ENCODE results near the gene ZNHIT6. TPM values are rescaled to one million over a fixed set of nuclear protein-coding genes. Genes with fewer than 3 reads are reported as not detected.

Gene ZNHIT6
- polyA plus RNA-seq, 1 donor (not counting 4 experiments of a cell fraction or from before 2014, with no cell fraction given): 20.9 TPM

- no peak for FAIRE-seq
- H3K4me2 ChIP-seq (ENCODE audit: control insufficient read depth, extremely low read depth, insufficient read depth, low read depth, low read length): no peak overlapping the region
- peaks cover 7% of the 10 kb centered on the region for H3K9me3 ChIP-seq (ENCODE audit: control insufficient read depth, low read depth, low read length)
- no peaks in the 10 kb centered on the region for H4K20me1 ChIP-seq (ENCODE audit: control insufficient read depth, extremely low read depth, insufficient read depth, low read length)
- no peak overlapping the region for H2AFZ ChIP-seq (ENCODE audit: control insufficient read depth, low read length)
- TF ChIP-seq EZH2 (IDR thresholded peaks at IDR 0.05; ENCODE audit: low read length) (no peak), CTCF (optimal IDR thresholded peaks at IDR 0.05 in 1 of 3, IDR thresholded peaks at IDR 0.05 in 1 of 3, conservative IDR thresholded peaks at IDR 0.05 in 1 of 3; ENCODE audit: extremely low read depth in 1 of 3, insufficient read depth in 2 of 3, low read length in 3 of 3) (no peak)
- no peak for DNase-seq (ENCODE audit: low read depth, low spot score)
- no peaks in the 10 kb centered on the region for H3K36me3 ChIP-seq (ENCODE audit: control insufficient read depth in 2 of 2, extremely low read depth in 1 of 2, insufficient read depth in 2 of 2, low read length in 2 of 2)
- dilution Hi-C loops (cut with MboI; ENCODE audit: extremely low pct_ligation_motif_present, low sequenced_read_pairs): no loop called here
- no peaks in the 10 kb centered on the region for H3K9me1 ChIP-seq (ENCODE audit: control insufficient read depth, extremely low read depth, insufficient read depth, low read length)
- no peaks in the 10 kb centered on the region for H3K4me1 ChIP-seq (ENCODE audit: control insufficient read depth, extremely low read depth, insufficient read depth, low read length)
- no peak overlapping the region for H3K9ac ChIP-seq (ENCODE audit: control insufficient read depth, extremely low read depth, insufficient read depth, low read length)
- no peaks in the 10 kb centered on the region for H3K79me2 ChIP-seq (ENCODE audit: control insufficient read depth, insufficient read depth, low read length)
- H3K27ac ChIP-seq (ENCODE audit: control insufficient read depth, insufficient read depth, low read length): no peak overlapping the region
- no peaks in the 10 kb centered on the region for H3K27me3 ChIP-seq (ENCODE audit: control insufficient read depth, extremely low read depth, insufficient read depth, low read length)
- H3K4me3 ChIP-seq (ENCODE audit: control insufficient read depth in 2 of 3, extremely low read depth in 1 of 3, insufficient read depth in 2 of 3, low read depth in 1 of 3, low read length in 3 of 3): no peak overlapping the region
These were observed 81.4 kb downstream of the ZNHIT6 start for GRCh38 chr1:85626818-85627217.

DNA sequence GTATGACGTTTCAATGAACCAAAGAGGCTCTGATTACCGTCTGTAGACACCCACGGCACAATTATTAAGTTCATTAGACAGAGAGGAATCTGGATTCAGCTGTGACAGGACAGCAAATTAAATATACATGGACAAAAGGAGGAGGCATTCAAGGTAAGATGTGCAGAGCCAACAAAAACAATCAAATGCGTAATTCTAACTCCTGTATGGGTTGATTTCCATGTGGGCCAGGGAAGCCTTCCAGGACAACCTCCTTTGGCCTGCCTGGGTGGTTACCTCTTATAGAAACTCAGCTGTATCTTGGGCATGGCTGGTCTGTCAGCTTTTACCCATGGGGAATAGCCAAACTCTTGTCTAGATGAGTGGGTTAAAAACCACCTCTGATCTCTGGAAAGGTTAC, 83.9 kb downstream of the ZNHIT6 start:
- Histone ChIP-seq H3K79me2 (ENCODE audit: control insufficient read depth, insufficient read depth, low read length) (no peaks in the 10 kb centered on the region), H3K9me3 (ENCODE audit: control insufficient read depth, low read depth, low read length) (peaks cover 10% of the 10 kb centered on the region), H3K4me1 (ENCODE audit: control insufficient read depth, extremely low read depth, insufficient read depth, low read length) (no peaks in the 10 kb centered on the region), H3K27ac (ENCODE audit: control insufficient read depth, insufficient read depth, low read length) (no peak overlapping the region), H3K27me3 (ENCODE audit: control insufficient read depth, extremely low read depth, insufficient read depth, low read length) (no peaks in the 10 kb centered on the region), H3K4me2 (ENCODE audit: control insufficient read depth, extremely low read depth, insufficient read depth, low read depth, low read length) (no peak overlapping the region), H3K9ac (ENCODE audit: control insufficient read depth, extremely low read depth, insufficient read depth, low read length) (no peak overlapping the region), H3K4me3 (ENCODE audit: control insufficient read depth in 2 of 3, extremely low read depth in 1 of 3, insufficient read depth in 2 of 3, low read depth in 1 of 3, low read length in 3 of 3) (no peak overlapping the region), H3K9me1 (ENCODE audit: control insufficient read depth, extremely low read depth, insufficient read depth, low read length) (no peaks in the 10 kb centered on the region), H4K20me1 (ENCODE audit: control insufficient read depth, extremely low read depth, insufficient read depth, low read length) (no peaks in the 10 kb centered on the region), H2AFZ (ENCODE audit: control insufficient read depth, low read length) (no peak overlapping the region), H3K36me3 (ENCODE audit: control insufficient read depth in 2 of 2, extremely low read depth in 1 of 2, insufficient read depth in 2 of 2, low read length in 2 of 2) (no peaks in the 10 kb centered on the region)
- dilution Hi-C loops (cut with MboI; ENCODE audit: extremely low pct_ligation_motif_present, low sequenced_read_pairs): no loop called here
- no peak for TF ChIP-seq CTCF (optimal IDR thresholded peaks at IDR 0.05 in 1 of 3, IDR thresholded peaks at IDR 0.05 in 1 of 3, conservative IDR thresholded peaks at IDR 0.05 in 1 of 3; ENCODE audit: extremely low read depth in 1 of 3, insufficient read depth in 2 of 3, low read length in 3 of 3)
- TF ChIP-seq EZH2 (IDR thresholded peaks at IDR 0.05; ENCODE audit: low read length): no peak
- DNase-seq (ENCODE audit: low read depth, low spot score): no peak
- FAIRE-seq: no peak
